Aorta (tissue), 5 donors: Measurements from ENCODE around the gene C6orf47. TPM values are rescaled to one million over a fixed set of nuclear protein-coding genes. Genes with fewer than 3 reads are reported as not detected.

ENCODE experiments used
- ATAC-seq: fragments of 200-7000 bp; cut with Tn5 transposase; one replicate; pipeline ENCODE4 v1.9.1; 2022; ENCODE audit warnings: moderate library complexity; ENCODE audit not compliant: low FRiP score
- DNase-seq, 2 donors: peaks; one replicate each; pipeline ENCODE4 v3.0.0-alpha.2; 2020
- H3K27ac ChIP-seq, 2 donors: one replicate each; pipeline ENCODE4 v1.5.1; 2013; ENCODE audit warnings: low read length in 2 of 2, mild to moderate bottlenecking in 2 of 2, moderate library complexity in 2 of 2, control low read depth in 1 of 2, inconsistent platforms in 1 of 2, low read depth in 1 of 2
- H3K27me3 ChIP-seq, 2 donors: one replicate each; pipeline ENCODE4 v1.6.1; 2013; ENCODE audit warnings: control low read depth in 1 of 2, low read length in 1 of 2, mild to moderate bottlenecking in 1 of 2, moderate library complexity in 1 of 2; ENCODE audit not compliant: insufficient read depth in 2 of 2, control insufficient read depth in 1 of 2
- H3K36me3 ChIP-seq, 2 donors: one replicate each; pipeline ENCODE4 v1.6.1; 2013; ENCODE audit warnings: control low read depth in 1 of 2, low read length in 1 of 2, mild to moderate bottlenecking in 1 of 2; ENCODE audit not compliant: insufficient read depth in 2 of 2, control insufficient read depth in 1 of 2
- H3K4me1 ChIP-seq, 2 donors: one replicate each; pipeline ENCODE4 v1.6.1; 2013; ENCODE audit warnings: low read length in 2 of 2, control low read depth in 1 of 2, mild to moderate bottlenecking in 1 of 2, moderate library complexity in 1 of 2; ENCODE audit not compliant: insufficient read depth in 2 of 2, control insufficient read depth in 1 of 2
- H3K4me3 ChIP-seq, 2 donors: one replicate each; pipeline ENCODE4 v1.5.1; 2013; ENCODE audit warnings: low read length in 2 of 2, control low read depth in 1 of 2, mild to moderate bottlenecking in 1 of 2
- H3K9me3 ChIP-seq: one replicate; pipeline ENCODE4 v1.6.1; 2013; ENCODE audit warnings: mild to moderate bottlenecking, low read length; ENCODE audit not compliant: control insufficient read depth
- WGBS, 2 donors: extraction: QIAGEN DNeasy Blood & Tissue Kit; methylation state at CpG; one replicate each; pipeline ENCODE4 v1.1.7; 2013; 5-methylcytosine and 5-hydroxymethylcytosine counted together
- intact Hi-C, 2 donors: fragments of 100-400 bp; cut with DNase I; formaldehyde crosslinking; loops; one replicate each; pipeline versions ENCODE4 v1.14.2 to v1.15.0; 2022
- polyA plus RNA-seq, 2 donors: library from polyadenylated mRNA; stranded (reverse); fragments of 200-250 nt; gene quantifications; one replicate each; pipeline ENCODE4 v1.2.3, GENCODE V29; 2013
- total RNA-seq, 2 donors: library from RNA; stranded (reverse); fragmentation: NEBNext Ultra II Directional; extraction: Animal tissue kit (Norgen Biotek cat#: 25700); gene quantifications; one replicate each; pipeline ENCODE4 v1.2.1, GENCODE V29; 2021
- donor health status: healthy with polysubstance abuse.
- donor health status: Bipolar disorder and iron deficiency.
- donor health status: DM: no; HTN: no; CAD: no.
- donor health status: DM: no; HTN: no; CAD: no.
- donor health status: DM: yes; HTN: yes; CAD: no.

Gene C6orf47
- total and polyA plus RNA-seq, 4 donors, result 7.5 to 20.2 (median 15.1) TPM

DNA sequence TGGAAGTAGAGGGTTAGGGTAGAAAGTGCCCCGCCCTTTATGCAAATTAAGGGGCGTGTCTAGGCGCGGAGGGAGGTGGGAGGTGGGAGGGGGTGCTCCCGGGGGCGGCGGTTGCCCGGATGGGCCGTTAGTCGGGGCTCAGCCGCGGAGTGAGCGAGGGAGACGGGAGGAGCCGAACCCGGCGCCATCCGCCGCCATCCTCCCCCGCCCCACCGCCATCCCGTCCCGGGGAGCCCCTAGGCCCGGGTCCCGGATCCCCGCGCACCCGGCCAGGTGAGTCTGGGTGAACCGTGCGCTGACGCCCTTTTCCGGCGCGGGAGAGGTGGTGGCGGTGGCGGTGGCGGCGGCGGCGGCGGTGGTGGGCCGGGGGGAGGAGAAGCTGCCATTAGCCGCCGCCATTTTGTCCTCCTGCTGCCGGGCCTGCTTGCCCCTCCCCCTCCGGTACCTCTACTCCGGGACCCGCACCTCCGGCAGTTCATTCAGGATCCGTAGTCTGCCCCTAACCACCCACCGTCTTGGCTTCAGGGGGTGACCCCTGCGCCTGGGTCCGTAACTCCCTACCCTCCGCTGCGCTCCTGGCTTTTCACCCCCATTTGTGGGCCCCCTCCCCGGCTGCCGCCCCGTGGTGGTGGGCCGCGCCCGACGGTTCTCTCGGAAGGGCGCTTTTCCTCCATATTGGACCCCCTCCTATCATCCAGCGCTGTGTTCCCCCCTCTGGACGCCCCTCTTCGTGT is 39.8 kb downstream of the C6orf47 start, which contains the start of gene PRRC2A:
PRRC2A (plus strand) TSS at position 130 of the 734 bp plus-strand sequence. CDS start 2,075 bp downstream, outside the sequence.
- Histone ChIP-seq H3K27ac (peak within 1 kb of the TSS; percentile 89 to 91), H3K27me3 (no peaks in the 10 kb centered on the region), H3K4me3 (peak within 1 kb of the TSS; percentile 87 to 88), H3K9me3 (no peaks in the 10 kb centered on the region), H3K36me3 (peaks cover 7% of the 10 kb centered on the region in 2 donors), H3K4me1 (no peaks in the 10 kb centered on the region)
- DNase-seq, result peak in 1 of 2 donors; percentile 97
- peak; percentile 95 for ATAC-seq
- intact Hi-C loops, result loop anchor here (5.0 kb wide), 2 partner anchors 42 to 1958 kb away; partner anchors contain the start of genes C6orf47 (in 1 of the 2) and GPANK1 (in 1 of the 2)
- WGBS, 2 donors, result 0% methylated on average over 25 to 67 of the region's 67 CpGs

- H3K9me3 ChIP-seq, result no peaks in the 10 kb centered on the region
- intact Hi-C loops, result loop anchor here (5.0 kb wide), 3 partner anchors 42 to 1958 kb away; partner anchors contain the start of genes C6orf47 (in 1 of the 2) and GPANK1 (in 1 of the 2)
- WGBS, 2 donors, result 0 to 1% methylated on average over 50 of the region's 50 CpGs
Measured at GRCh38 chr6:31619805-31620585, 40.6 kb downstream of the C6orf47 start.

DNA sequence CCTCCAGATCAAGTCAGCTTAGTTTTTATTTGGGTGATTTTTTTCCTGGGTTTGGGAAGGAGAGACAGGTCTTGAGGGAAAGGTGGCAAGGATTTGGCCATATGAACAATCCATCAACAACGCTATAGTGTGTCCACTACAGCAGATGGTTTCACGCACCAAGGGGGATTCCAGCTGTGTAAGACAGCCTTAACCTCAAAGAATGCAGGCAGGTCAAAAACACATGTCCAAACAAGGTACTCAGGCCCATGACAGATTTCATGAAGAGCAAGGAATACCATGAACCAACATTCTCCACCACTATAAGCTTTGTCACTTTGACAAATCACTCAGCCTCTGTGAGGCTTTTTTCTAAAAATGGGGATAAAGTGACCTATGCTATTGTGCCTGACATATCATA is 43.6 kb downstream of the C6orf47 start:
- Histone ChIP-seq H3K36me3 (no peaks in the 10 kb centered on the region), H3K9me3 (no peaks in the 10 kb centered on the region), H3K4me3 (no peak overlapping the region), H3K27me3 (no peaks in the 10 kb centered on the region), H3K4me1 (no peaks in the 10 kb centered on the region), H3K27ac (no peak overlapping the region)
- DNase-seq (no peak), ATAC-seq (no peak)
- 59 to 82% methylated on average over 2 of the region's 2 CpGs for WGBS, 2 donors
- intact Hi-C loops, result loop anchor here in 1 of 2 donors (5.0 kb wide), 1 partner anchor 330 kb away; no protein-coding TSS in a partner anchor

More at GRCh38 chr6:31619805-31620585, 40.6 kb downstream of the C6orf47 start:
- no peaks in the 10 kb centered on the region for H3K4me1 ChIP-seq
- H3K27ac ChIP-seq, result peak overlapping the region; percentile 59 to 89
- H3K4me3 ChIP-seq, result peak overlapping the region; percentile 11 to 22
- H3K27me3 ChIP-seq, result no peaks in the 10 kb centered on the region
- peak; percentile 97 for ATAC-seq
- H3K36me3 ChIP-seq, result peaks cover 3 to 5% of the 10 kb centered on the region in 2 donors
- DNase-seq, result peak; percentile 98 to 99

- no peak for ATAC-seq
- Histone ChIP-seq H3K27me3 (no peaks in the 10 kb centered on the region), H3K4me1 (no peaks in the 10 kb centered on the region), H3K36me3 (no peaks in the 10 kb centered on the region), H3K27ac (no peak overlapping the region), H3K9me3 (no peaks in the 10 kb centered on the region), H3K4me3 (no peak overlapping the region)
- intact Hi-C loops, result loop anchor here in 1 of 2 donors (5.0 kb wide), 1 partner anchor 328 kb away; no protein-coding TSS in a partner anchor
- DNase-seq, result no peak
- WGBS, 2 donors, result 57 to 60% methylated on average over 5 to 7 of the region's 7 CpGs
Measured at GRCh38 chr6:31615748-31616147, 44.8 kb downstream of the C6orf47 start.

DNA sequence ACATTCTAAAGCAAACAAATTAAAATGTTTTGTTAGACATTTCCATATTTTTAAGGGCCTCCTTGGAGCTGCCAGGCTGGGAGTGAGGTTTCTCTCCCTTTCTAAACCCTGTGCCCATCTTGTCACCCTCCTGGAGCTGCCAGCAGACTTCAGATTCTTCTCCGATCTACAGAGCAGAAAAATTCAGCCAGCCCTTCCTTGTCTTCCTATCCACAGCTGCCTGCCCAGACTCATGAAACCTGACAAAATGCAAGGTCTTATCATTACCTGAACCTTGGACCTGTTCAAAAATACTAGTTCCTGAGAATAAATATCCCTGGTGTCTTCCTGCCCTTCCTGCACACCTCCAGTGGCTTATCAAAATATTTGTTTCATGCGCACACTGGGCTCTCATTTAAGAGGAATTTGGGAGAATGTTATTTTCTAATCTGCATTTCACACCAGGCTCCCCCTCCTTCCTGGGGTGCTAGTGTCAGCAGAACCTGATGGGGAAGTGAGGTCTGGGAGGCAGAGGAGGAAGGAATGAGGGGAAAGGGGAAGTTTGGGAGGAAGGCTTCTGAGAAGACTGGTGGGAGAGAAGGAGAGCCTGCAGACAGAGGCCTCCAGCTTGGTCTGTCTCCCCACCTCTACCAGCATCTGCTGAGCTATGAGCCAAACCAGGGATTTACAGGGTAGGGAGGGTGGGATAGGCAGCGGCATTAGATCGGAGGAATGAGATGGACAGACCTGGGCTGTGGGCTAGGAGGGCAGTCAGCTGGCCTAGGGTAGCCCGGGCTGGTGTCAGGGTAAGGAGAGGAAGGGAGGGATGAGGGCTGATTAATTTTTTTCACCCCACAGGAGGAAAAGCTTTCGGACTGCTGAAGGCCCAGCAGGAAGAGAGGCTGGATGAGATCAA is 45.6 kb downstream of the C6orf47 start, which contains the start of gene AIF1:
AIF1 (plus strand) TSS at position 551 of the 895 bp plus-strand sequence; CDS start at position 647, 96 bp downstream.
- H3K27ac ChIP-seq, result no peak within 1 kb of the TSS
- no peak for ATAC-seq
- no peaks in the 10 kb centered on the region for H3K9me3 ChIP-seq
- DNase-seq, result no peak
- 48 to 60% methylated on average over 6 of the region's 6 CpGs for WGBS, 2 donors
- intact Hi-C loops, result loop anchor here in 1 of 2 donors (5.0 kb wide), 1 partner anchor 328 kb away; no protein-coding TSS in a partner anchor
- H3K4me3 ChIP-seq, result no peak within 1 kb of the TSS
- no peaks in the 10 kb centered on the region for H3K36me3 ChIP-seq
- H3K4me1 ChIP-seq, result no peaks in the 10 kb centered on the region
- H3K27me3 ChIP-seq, result no peaks in the 10 kb centered on the region

GRCh38 chr6:31614075-31614619 is 46.4 kb downstream of the C6orf47 start:
- H3K27me3 ChIP-seq, result no peaks in the 10 kb centered on the region

GRCh38 chr6:31610968-31611367 is 49.6 kb downstream of the C6orf47 start:
- intact Hi-C loops, result no loop called here
- no peak for ATAC-seq

More at GRCh38 chr6:31614075-31614619, 46.4 kb downstream of the C6orf47 start:
- 72 to 74% methylated on average over 8 of the region's 8 CpGs for WGBS, 2 donors
- Histone ChIP-seq H3K36me3 (no peaks in the 10 kb centered on the region), H3K4me1 (no peaks in the 10 kb centered on the region), H3K27ac (no peak overlapping the region), H3K9me3 (no peaks in the 10 kb centered on the region), H3K4me3 (no peak overlapping the region)
- intact Hi-C loops, result no loop called here
- ATAC-seq (no peak), DNase-seq (no peak)

More at GRCh38 chr6:31610968-31611367, 49.6 kb downstream of the C6orf47 start:
- no peak for DNase-seq
- H3K4me1 ChIP-seq, result no peaks in the 10 kb centered on the region
- H3K9me3 ChIP-seq, result no peaks in the 10 kb centered on the region
- no peak overlapping the region for H3K27ac ChIP-seq
- WGBS, 2 donors, result 69 to 79% methylated on average over 4 of the region's 4 CpGs
- no peaks in the 10 kb centered on the region for H3K36me3 ChIP-seq
- H3K27me3 ChIP-seq, result no peaks in the 10 kb centered on the region
- no peak overlapping the region for H3K4me3 ChIP-seq
